NCI-H2227 treated with DMSO at 0.1 percent for 48 hours (cell line): ENCODE results near the gene RNFT2.

ENCODE experiments used
- DNase-seq: peaks from one replicate; lab custom pipeline; 2025; lab: John Stamatoyannopoulos, UW

The RNFT2 gene

GRCh38 chr12:116835484-116835883, 97.4 kb downstream of the RNFT2 start:
- no peak for DNase-seq

GRCh38 chr12:116837097-116837496, 99.0 kb downstream of the RNFT2 start:
- no peak for DNase-seq

DNA sequence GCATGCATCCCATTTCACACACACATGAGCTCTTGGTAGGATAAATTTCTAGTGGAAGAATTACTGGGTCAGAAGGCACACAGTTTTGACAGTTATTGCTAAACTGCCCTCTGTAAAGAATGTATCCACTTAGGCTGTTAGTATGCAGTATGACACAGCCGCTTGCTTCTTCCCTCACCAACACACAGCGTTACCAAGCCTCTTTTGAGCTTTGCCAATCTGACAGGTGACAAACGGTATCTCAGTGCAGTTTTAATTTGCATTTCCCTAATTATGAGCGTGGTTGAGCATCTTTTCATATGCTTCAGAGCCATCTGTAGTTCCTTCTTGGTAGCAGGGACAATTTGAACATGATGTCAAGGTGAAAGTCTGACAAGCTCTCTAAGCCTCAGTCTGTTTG, 100.2 kb downstream of the RNFT2 start:
- no peak for DNase-seq

GRCh38 chr12:116839287-116839830, 101.2 kb downstream of the RNFT2 start:
- DNase-seq, result no peak

DNA sequence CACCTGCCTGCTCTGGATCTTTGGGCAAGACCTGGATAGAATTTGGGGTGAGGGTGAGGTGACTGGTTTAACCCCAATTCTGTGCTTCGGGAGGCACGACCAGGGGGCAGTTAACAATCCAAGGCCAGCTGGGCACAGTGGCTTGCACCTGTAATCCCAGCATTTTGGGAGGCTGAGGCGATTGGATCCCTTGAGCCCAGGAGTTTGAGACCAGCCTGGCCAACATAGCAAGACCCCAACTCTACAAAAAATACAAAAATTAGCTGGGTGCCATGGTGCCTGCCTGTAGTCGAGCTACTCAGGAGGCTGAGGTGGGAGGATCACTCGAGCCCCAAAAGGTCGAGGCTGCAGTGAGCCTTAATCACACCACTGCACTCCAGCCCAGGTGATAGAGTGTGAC, 105.0 kb downstream of the RNFT2 start:
- DNase-seq, result no peak

DNA sequence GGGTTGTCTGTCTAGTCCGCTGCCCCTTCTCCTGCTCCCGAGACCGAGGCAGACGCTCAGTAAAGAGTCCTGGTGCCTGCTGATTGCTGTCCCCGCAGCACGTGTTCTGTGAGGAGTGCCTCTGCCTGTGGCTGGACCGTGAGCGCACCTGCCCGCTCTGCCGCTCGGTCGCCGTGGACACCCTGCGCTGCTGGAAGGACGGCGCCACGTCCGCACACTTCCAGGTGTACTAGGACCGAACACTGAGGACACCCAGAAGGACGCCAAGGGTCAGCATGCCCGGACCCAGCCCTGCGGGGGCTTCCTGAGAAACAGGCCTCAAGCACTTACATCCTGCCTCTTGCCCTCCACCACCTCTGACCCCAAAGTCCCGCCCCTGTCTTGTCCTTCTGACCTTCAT, 111.1 kb downstream of the RNFT2 start:
- no peak for DNase-seq

DNA sequence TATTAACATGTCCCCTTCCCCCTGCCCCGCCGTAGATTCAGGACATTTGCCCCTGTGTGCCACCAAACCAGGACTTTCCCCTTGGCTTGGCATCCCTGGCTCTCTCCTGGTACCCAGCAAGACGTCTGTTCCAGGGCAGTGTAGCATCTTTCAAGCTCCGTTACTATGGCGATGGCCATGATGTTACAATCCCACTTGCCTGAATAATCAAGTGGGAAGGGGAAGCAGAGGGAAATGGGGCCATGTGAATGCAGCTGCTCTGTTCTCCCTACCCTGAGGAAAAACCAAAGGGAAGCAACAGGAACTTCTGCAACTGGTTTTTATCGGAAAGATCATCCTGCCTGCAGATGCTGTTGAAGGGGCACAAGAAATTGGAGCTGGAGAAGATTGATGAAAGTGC, 114.2 kb downstream of the RNFT2 start:
- no peak for DNase-seq

GRCh38 chr12:116853507-116853906, 115.4 kb downstream of the RNFT2 start:
- DNase-seq, result no peak

DNA sequence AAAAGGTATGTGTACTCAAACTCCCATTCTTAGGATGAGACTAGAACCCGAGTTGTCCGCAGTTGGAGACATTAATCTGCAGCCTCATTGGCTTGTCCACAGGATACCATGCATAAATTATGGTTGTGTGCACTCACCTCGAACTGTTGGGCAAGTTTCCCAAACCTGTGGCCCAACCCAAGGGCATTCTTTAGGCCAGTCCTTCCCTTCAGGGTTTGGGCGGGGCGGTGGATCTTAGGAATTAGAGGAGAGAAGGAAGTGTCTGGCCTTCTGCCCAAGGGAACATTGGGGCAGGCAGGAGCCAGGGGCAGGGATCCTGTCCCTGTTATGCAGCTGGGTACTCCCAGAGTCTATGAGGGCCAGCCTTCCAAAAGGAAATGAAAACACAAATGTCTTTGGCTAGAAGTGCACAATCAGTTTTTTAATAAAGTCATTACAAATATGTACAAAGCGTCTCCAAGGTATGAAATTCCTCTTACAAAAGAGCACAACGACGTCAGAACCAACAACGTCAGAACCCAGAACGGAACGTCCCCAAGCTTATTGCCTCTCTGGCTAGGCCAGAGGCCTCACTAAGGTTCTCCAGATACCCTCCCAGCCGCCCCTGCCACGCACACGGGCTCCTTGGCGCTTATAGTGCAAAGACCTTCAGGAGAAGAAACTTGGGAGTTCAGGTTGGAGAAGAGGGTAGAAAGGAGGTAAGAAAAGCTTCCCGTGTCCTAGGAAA, 117.8 kb downstream of the RNFT2 start:
- no peak for DNase-seq

GRCh38 chr12:116856729-116857128, 118.6 kb downstream of the RNFT2 start:
- DNase-seq, result peak; percentile 51

DNA sequence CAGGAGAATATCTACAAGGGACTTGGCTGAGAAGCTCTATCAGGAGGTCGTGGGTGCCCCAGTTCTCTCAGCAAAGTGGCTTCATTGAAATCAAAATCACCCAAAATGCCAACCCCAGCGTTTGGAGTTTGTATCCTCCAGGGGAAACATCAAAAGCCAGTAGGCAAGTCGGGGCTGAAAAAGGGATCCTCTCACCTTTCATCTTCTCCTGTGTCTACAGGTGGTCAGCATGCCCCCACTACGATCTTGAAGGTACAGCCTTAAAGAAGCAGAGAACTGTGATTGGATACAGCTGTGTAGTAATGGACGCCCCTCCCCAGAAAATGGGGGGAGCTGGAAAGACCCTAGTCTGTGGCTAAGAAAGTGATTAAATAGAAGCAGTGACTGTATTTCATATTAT, 121.0 kb downstream of the RNFT2 start:
- no peak for DNase-seq

GRCh38 chr12:116860263-116860662, 122.1 kb downstream of the RNFT2 start:
- DNase-seq, result no peak

DNA sequence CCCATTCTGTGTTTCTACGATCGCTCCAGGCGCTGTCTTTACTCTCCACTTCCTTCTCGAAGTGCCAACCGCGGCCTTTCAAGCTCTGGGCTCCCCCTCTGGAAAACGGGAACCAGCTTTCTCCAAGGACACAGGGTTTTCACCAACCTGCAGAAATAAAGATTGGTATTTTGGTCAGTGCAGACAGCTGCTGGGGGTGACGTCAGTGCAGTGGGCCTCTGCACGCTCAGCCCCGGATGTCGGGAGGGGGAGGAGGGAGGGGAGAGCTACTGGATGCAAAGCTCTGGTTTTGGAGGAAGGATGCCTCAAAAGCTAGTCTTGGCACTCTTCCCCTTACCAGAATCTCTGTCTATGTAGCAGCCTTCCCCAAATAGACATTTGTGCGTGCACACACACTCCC, 123.2 kb downstream of the RNFT2 start:
- DNase-seq, result peak; percentile 44

DNA sequence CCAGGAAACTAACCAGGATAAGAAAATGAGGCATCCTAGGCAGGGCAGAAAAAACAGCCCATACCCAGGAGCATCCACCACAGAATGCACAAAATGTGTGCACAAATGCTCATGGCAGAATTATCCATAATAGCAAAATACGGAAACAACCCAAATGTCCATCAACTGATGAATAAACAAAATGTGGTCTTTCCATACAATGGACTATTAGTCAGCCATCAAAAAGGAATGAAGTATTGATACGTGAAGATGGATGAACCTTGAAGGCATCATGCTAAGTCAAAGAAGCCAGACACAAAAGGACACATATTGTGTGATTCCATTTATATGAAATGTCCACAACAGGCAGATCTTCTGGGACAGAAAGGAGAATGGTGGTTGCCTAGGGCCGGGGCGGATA, 124.1 kb downstream of the RNFT2 start:
- DNase-seq, result no peak

DNA sequence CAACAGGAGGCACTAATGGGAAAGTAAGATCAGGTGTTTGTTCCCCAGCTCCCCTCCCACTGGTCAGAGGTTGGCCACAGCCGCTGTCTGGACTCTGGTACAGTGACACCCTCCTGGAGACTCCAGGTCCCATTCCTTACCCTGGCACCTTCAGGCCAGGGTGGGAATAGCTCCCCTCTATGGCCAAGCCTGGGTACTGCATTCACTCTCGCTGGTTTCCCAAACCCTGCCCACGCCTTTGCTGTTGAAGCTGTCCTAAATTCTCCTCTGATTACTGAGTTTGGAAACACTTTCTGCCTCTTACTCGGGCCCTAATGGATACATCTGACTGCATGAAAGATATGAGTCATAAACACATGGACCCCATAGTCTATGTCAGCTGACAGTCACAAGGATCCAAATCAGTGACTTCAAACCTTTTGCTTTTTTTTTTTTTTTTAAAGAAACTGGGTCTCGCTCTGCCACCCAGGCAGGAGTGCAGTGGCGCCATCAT, 125.2 kb downstream of the RNFT2 start:
- DNase-seq, result no peak

DNA sequence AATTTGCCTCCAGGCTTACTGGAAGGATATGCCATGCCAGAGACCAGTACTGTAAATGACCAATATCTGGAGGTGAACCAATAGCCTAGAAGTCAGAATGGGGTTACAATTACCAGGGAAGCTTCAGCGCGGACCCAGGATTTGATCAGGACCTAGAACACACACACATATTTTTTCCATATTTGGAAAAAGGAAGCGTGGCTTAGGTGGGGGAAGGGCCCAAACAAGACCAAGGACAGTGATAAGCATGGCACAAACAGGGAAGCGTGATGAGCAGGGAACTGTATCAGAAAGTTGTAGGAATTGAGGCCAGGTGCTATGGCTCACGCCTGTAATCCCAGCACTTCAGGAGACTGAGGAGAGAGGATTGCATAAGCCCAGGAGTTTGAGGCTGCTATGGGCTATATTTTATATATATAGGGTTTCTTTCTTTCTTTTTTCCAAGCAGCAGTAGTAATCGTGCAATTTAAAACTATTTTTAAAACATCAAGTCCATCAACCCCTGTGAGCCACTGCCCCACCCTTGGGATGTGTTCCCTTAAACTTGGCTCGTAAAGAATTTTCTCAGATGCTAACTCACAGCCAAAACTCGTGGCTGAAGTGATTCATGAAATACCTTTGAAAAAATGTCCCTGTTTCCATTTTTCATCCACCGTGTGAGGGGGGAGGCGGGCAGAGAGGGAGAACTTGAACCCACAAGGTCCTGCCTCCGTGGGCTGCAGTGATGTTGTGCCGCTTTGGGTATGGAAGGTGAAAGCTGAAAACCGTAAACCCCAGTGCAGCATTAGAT, 126.5 kb downstream of the RNFT2 start:
- DNase-seq, result no peak

- DNase-seq, result no peak
These were observed 129.4 kb downstream of the RNFT2 start for GRCh38 chr12:116867523-116867922.

GRCh38 chr12:116870306-116870705, 132.2 kb downstream of the RNFT2 start:
- DNase-seq, result no peak

DNA sequence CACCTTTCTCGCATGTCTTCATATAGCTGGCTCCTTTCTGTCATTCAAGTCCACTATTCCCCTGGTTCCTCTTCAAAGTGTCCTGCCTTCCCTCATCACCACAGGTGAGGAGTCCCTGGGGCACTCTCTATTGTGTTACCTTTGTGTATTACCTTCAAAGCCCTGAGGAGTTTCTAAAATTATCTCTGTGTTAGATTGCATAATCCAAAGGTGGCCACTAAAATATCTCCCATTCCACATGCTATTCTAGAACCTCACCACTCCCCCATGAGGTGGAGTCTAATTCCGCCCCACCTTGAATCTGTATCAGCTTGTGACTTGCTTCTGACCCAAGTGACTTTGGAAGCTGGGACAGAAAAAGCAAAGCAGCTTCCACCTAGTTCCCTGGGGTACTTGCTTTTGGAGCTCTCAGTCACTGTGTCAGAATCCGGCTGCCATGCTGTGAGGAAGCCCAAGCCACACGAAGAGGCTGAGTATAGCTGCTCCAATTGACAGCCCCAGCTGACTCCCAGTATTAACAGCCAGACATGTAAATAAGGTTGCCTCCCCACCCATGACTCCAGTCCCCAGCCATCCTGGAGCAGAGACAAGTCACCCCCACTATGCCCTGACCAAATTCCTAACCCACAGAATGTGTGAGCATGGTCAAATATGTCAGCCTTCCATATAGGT, 136.3 kb downstream of the RNFT2 start:
- DNase-seq, result no peak

- DNase-seq, result no peak
These were observed 138.2 kb downstream of the RNFT2 start for GRCh38 chr12:116876151-116876869.

DNA sequence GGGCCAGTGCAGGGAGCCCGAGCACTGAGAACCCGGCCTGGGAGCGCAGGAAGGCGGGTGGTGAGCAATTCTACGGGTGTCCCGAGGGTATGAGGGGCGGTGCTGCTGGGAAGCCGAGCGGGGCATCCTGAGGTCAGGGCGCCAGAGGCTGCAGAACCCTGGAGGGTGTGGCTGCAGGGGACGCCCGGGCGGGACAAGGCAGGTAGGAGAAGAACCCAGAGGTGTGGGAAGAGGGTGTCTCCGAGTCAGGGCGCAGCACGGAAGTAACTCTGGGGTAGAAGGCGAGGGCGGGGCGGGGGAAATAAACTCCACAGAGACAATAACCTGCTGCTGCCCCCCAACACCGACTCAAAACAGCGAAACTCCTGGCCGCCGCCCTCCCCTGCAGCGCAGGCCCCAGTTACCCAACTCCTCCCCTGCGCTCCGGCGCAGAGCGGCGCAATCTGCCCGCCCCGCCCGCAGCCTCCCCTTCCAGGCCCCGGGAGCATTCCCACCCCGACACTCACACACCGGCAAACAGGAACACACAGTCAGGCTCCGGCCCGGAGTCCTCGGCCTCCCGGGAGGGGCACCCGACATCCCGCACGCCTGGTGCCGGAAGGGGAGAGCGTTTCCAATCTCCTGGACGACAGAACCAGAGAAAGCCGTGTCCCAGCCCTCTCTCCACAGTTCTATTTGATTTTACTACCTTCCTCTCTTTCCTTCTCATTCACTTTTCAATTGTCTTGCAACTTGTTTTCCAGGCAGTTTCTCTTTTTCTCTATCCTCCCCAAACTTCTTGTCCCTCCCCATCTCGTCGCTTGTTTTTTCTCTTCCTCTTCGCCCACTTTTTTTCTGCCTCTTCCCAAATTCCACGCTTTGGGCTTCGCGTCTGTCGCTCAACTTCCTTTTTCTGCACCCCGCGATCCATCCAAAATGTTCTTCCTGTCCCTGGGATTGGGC, 140.7 kb downstream of the RNFT2 start:
- no peak for DNase-seq
